ENCODE results near the gene BCHE.
A peak's percentile ranks its signal among the peaks of the same experiment; 100 is the strongest.

The BCHE gene

GRCh38 chr3:165837058-165837525 lies at the start of gene BCHE:
Gene BCHE, minus strand, starts transcription at chr3:165837423. Its CDS starts 6,390 bp downstream, at chr3:165831033.
- intact Hi-C loops (cut with DNase I; ENCODE audit: low total_unique reads): no loop called here
- no peak for TF ChIP-seq CTCF (IDR thresholded peaks at IDR 0.05)
- Histone ChIP-seq H3K27ac (no peak within 1 kb of the TSS), H3K4me3 (no peak within 1 kb of the TSS), H3K9me3 (no peaks in the 10 kb centered on the region), H3K36me3 (no peaks in the 10 kb centered on the region), H3K27me3 (no peaks in the 10 kb centered on the region), H3K4me1 (no peaks in the 10 kb centered on the region)
- DNase-seq: peak in 1 of 2 donors; percentile 20

- Histone ChIP-seq H3K27ac (no peak overlapping the region), H3K36me3 (no peaks in the 10 kb centered on the region), H3K9me3 (no peaks in the 10 kb centered on the region), H3K4me1 (no peaks in the 10 kb centered on the region), H3K27me3 (no peaks in the 10 kb centered on the region), H3K4me3 (no peak overlapping the region)
- no peak for TF ChIP-seq CTCF (IDR thresholded peaks at IDR 0.05)
- DNase-seq: no peak
- intact Hi-C loops (cut with DNase I; ENCODE audit: low total_unique reads): no loop called here
Measured at GRCh38 chr3:165885558-165886270, 48.5 kb upstream of the BCHE start.

- Histone ChIP-seq H3K36me3 (no peaks in the 10 kb centered on the region), H3K27ac (no peak overlapping the region), H3K9me3 (no peaks in the 10 kb centered on the region), H3K4me1 (no peaks in the 10 kb centered on the region), H3K4me3 (no peak overlapping the region), H3K27me3 (no peaks in the 10 kb centered on the region)
- no peak for DNase-seq
- intact Hi-C loops (cut with DNase I; ENCODE audit: low total_unique reads): no loop called here
- no peak for TF ChIP-seq CTCF (IDR thresholded peaks at IDR 0.05)
Measured at GRCh38 chr3:165884518-165884917, 47.3 kb upstream of the BCHE start.

- Histone ChIP-seq H3K27me3 (no peaks in the 10 kb centered on the region), H3K9me3 (no peaks in the 10 kb centered on the region), H3K4me1 (no peaks in the 10 kb centered on the region), H3K27ac (no peak overlapping the region), H3K36me3 (no peaks in the 10 kb centered on the region), H3K4me3 (no peak overlapping the region)
- no peak for TF ChIP-seq CTCF (IDR thresholded peaks at IDR 0.05)
- intact Hi-C loops (cut with DNase I; ENCODE audit: low total_unique reads): no loop called here
- DNase-seq: no peak
Measured at GRCh38 chr3:165883863-165884478, 46.7 kb upstream of the BCHE start.

GRCh38 chr3:165883117-165883516 lies 45.9 kb upstream of the BCHE start:
- H3K4me3 ChIP-seq: no peak overlapping the region
- TF ChIP-seq CTCF (IDR thresholded peaks at IDR 0.05): no peak
- no peaks in the 10 kb centered on the region for H3K4me1 ChIP-seq
- intact Hi-C loops (cut with DNase I; ENCODE audit: low total_unique reads): no loop called here
- no peaks in the 10 kb centered on the region for H3K9me3 ChIP-seq
- H3K27ac ChIP-seq: no peak overlapping the region
- DNase-seq: no peak
- H3K36me3 ChIP-seq: no peaks in the 10 kb centered on the region
- no peaks in the 10 kb centered on the region for H3K27me3 ChIP-seq
